Right ventricle myocardium superior (tissue), 1 donor: ENCODE measurements around the gene PLA2G2D. TPM values are rescaled to one million over a fixed set of nuclear protein-coding genes. Genes with fewer than 3 reads are reported as not detected.
"Not testable (repeated sequence)": the region's sequence is repeated elsewhere in the genome, so short reads cannot be mapped to it uniquely, and the experiment has no call there.

Source experiments
- ATAC-seq: fragments of 200-7000 bp; cut with Tn5 transposase; one replicate; pipeline ENCODE4 v1.9.1; 2020; ENCODE audit warnings: mild to moderate bottlenecking; ENCODE audit not compliant: poor library complexity
- DNase-seq: peaks from one replicate; pipeline ENCODE4 v3.0.0-alpha.2; 2020
- intact Hi-C: fragments of 100-400 bp; cut with DNase I; formaldehyde crosslinking; loops from one replicate; pipeline ENCODE4 v1.11.2; 2022
- total RNA-seq: library from RNA; stranded (reverse); fragmentation: NEBNext Ultra II Directional; extraction: Animal tissue kit (Norgen Biotek cat#: 25700); gene quantifications from one replicate; pipeline ENCODE4 v1.2.1, GENCODE V29; 2021
- donor health status: DM: no; HTN: yes; CAD: no; lungs with severe emphysema.

PLA2G2D gene
- total RNA-seq, 1 donor from 2014 or later = not detected

- intact Hi-C loops = loop anchor here (5.0 kb wide), 1 partner anchor 176 kb away; no protein-coding TSS in a partner anchor
- no peak for DNase-seq
- ATAC-seq = no peak
Observed at GRCh38 chr1:20147846-20148570, 28.7 kb upstream of the PLA2G2D start.

DNA sequence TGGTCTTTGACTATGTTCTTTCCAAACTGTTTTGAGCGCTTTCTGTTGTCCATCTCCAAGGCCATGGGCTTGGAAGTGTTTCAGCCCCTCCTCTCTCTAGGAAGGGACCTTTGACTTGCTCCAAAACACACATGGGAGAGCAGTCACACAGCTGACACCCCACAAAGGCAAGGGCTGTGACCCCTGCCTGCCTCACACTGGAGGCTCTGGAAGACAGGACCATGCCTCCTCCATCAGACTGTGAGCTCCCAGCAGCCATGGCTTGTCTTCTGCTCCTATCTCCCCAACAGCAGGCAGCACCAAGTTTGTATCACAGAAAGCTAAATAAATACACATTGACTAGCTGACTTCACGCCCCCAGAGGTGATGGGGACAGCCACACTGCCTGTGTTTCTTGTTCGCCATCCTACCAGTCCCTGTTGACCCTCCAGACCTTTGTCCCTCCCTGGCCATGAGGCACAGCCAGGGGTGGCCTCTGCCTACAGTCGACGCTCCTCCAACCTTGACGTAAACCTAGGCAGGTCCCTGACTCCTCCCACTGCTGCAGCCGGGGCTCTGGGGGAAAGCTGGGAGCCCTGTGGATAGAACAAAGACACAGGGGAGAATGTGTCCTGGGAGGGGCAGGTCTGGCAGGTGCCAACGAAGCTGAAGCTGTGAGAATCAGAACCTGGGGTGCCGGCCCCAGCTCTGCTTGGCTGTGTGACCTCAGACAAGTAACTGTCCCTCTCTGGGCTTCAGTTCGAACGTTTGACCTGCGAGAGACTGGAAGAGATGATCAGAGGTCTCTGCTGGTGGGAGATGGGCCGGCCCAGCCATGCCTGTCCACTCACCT is 24.6 kb upstream of the PLA2G2D start:
- intact Hi-C loops = loop anchor here (2.0 kb wide), 1 partner anchor 31 kb away; no protein-coding TSS in a partner anchor
- DNase-seq (no peak), ATAC-seq (no peak)

- no peak for ATAC-seq
- DNase-seq = no peak
- intact Hi-C loops = loop anchor here (2.0 kb wide), 1 partner anchor 31 kb away; no protein-coding TSS in a partner anchor
Observed at GRCh38 chr1:20143318-20143717, 24.0 kb upstream of the PLA2G2D start.

GRCh38 chr1:20142001-20142710 is 22.8 kb upstream of the PLA2G2D start:
- DNase-seq (no peak), ATAC-seq (no peak)
- intact Hi-C loops = loop anchor here (2.0 kb wide), 1 partner anchor 29 kb away; no protein-coding TSS in a partner anchor

GRCh38 chr1:20141466-20141865 is 22.1 kb upstream of the PLA2G2D start:
- intact Hi-C loops = no loop called here
- no peak for DNase-seq
- ATAC-seq = no peak

- intact Hi-C loops = no loop called here
- ATAC-seq (no peak), DNase-seq (no peak)
Observed at GRCh38 chr1:20141001-20141400, 21.7 kb upstream of the PLA2G2D start.

DNA sequence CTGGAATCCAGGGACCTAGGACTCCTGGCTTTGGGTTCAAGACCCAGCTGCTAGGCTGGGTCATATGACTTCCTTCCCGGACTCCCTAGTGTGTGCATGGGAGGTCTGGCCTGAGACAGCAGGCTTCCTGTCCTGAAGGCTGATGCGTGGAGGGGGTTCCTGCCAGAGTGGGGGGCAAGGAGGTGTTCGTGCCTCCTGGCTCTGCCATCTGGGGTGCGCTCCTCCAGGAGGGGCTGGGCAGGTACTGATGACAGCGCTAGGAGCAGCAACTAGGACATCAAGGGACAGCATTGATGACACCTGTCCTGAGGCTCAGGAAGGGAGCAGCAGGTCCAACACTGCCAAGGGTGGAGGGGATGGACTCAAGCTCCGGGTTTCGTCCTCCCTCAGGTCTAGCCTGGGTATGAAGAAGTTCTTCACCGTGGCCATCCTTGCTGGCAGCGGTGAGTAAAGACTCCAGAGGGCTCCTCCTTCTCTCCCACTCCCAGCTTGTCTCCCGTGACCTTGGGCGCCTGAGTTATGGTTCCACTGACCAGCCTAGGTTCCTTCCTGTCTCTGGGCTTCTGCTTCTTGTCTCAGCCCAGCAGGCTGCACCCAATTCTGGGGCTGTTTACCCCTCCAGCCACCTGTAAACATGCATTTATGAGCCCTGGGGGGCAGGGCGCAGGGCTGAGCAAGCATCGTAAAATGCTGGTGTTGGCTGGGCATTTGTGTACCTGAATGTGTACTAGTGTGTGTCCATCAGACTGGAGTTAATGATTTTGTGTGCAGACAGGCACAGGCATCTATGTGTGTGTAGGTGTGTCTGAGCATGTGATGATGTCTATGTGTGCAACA is 20.7 kb upstream of the PLA2G2D start:
- intact Hi-C loops = no loop called here
- DNase-seq (no peak), ATAC-seq (no peak)

GRCh38 chr1:20138961-20139550 is 19.7 kb upstream of the PLA2G2D start, which contains the start of gene PLA2G2F:
PLA2G2F (plus strand) TSS chr1:20139323; CDS start chr1:20139428, 105 bp downstream.
- intact Hi-C loops = no loop called here
- DNase-seq (no peak), ATAC-seq (no peak)

- intact Hi-C loops = no loop called here
- DNase-seq = no peak
- no peak for ATAC-seq
Observed at GRCh38 chr1:20138346-20138745, 19.0 kb upstream of the PLA2G2D start.

DNA sequence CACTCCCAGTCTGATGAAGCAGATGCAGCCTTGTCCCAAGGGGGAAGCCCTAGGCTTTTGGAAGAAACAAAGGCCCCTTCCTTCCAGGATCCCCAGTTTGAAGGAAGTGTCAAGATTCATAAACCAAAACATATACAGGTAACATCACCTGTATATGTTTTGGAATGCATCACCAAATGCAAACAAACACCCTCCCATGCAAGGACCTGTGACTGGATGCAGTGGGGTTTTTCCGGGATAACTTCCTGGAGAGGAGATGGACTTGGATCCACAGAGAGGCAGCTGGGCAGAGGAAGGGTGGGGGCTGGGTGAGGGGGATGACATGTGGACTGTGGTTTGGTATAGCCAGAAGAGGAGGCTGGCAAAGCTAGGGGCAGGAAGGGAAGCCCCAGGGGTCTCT is 18.3 kb upstream of the PLA2G2D start:
- DNase-seq (no peak), ATAC-seq (no peak)
- intact Hi-C loops = no loop called here

DNA sequence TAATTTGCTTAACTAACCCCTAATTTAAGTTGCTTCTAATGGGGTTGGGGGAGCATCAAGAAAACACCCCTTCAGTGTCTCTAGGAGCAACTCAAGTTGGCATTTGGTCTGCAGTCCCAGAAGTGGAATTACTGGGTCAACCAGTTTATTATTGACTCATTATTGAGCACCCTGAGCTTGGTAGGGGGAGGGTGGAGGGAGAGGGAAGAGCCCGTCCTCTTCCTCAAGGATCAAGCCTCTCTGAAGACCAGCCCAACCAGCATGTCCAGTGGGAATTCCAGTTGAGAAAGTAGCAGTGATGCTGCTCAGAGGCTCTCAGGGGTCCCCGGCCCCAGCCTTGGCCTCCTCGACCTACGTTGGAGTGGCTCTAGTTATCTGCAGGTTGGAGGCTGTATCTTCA is 17.7 kb upstream of the PLA2G2D start:
- ATAC-seq = no peak
- DNase-seq = no peak
- intact Hi-C loops = no loop called here

- ATAC-seq (no peak), DNase-seq (no peak)
- intact Hi-C loops = no loop called here
Observed at GRCh38 chr1:20136249-20136648, 16.9 kb upstream of the PLA2G2D start.

DNA sequence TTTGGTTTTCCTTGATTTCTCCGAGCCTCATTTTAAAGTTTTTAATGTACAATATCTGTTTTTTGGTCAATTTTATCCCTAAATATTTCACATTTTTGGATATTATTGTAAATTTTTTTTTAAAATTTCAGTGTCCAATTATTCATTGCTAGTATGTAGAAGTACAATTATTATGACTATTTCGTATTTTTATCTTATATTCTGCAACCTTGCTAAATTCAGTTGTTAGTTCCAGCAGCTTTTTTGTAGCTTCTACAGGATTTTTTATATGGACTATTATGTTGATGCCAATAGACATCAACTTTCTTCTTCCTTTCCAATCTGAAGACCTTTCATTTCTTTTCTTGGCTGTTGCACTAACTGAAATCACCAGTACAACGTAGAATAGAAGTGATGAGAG is 15.7 kb upstream of the PLA2G2D start:
- intact Hi-C loops = no loop called here
- ATAC-seq = no peak
- DNase-seq = no peak

DNA sequence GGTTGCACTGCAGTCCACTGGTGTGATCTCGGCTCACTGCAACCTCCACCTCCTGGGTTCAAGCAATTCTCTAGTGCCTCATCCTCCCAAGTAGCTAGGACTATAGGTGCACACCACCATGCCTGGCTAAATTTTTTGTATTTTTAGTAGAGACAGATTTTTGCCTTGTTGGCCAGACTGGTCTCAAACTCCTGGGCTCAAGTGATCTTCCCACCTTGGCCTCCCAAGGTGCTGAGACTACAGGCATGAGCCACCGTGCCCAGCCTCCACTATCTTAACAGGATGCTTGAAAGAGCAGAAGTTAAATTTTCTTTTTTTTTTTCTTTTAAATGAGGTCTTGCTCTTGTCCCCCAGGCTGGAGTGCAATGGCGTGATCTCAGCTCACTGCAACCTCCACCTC is 11.2 kb upstream of the PLA2G2D start:
- intact Hi-C loops = not testable (repeated sequence)

DNA sequence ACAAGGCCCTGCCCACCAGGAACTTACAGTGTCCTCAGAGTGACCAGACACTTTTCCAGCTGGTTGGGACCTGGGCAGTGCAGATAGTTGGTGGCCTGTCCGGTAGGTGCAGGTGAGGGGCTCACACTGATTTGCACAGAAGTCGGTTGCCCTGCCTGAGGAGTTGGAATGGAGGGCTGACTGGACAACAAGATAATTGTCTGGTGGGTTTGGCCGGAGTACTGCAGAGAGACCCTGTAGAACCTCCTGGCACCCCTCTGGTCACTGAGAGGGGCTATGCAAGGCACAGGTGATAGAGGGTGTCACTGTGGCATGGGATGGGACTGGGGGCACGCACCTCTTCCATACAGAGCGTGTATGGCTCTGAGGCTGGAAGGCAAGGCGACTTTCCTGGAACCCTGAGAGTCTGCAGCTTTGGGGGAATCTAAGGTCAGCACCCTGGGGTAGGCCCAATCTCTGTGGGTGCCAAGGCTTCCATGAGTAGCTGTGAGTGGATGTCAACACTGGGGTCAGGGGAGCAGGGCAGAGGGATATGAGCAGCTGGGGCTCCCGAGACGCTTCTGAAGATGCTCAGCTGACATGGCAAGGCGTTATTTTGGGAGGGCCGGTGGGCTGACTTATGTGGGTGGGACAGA is 7.6 kb upstream of the PLA2G2D start:
- no peak for ATAC-seq
- intact Hi-C loops = no loop called here
- DNase-seq = no peak

More for the DNA sequence above, 11.2 kb upstream of the PLA2G2D start:
- not testable (repeated sequence) for ATAC-seq, DNase-seq

- intact Hi-C loops = no loop called here
- DNase-seq = no peak
- no peak for ATAC-seq
Observed at GRCh38 chr1:20126041-20126805, 6.9 kb upstream of the PLA2G2D start.

DNA sequence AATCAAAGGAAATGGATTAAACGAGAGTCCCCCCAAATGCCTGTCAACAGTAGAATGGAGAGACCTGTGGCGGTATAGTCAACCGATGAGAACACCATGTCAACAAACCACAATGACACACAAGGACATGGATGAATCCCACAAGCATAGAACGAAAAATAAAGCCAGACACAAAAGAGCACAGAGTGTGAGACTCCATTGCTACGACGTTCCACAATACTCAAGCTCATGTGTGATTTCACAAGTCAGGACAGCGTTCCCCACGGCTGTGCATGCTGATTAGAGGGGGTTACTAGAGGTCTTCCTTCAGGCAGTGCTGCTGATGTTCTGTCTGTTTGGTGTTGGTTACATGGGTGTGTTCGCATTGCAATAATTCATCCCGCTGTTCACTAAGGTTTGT is 5.8 kb upstream of the PLA2G2D start:
- ATAC-seq (peak; percentile 15), DNase-seq (no peak)
- intact Hi-C loops = no loop called here
